ENCODE results near the gene TRMT112.
A peak's percentile ranks its signal among the peaks of the same experiment; 100 is the strongest.

The TRMT112 gene

DNA sequence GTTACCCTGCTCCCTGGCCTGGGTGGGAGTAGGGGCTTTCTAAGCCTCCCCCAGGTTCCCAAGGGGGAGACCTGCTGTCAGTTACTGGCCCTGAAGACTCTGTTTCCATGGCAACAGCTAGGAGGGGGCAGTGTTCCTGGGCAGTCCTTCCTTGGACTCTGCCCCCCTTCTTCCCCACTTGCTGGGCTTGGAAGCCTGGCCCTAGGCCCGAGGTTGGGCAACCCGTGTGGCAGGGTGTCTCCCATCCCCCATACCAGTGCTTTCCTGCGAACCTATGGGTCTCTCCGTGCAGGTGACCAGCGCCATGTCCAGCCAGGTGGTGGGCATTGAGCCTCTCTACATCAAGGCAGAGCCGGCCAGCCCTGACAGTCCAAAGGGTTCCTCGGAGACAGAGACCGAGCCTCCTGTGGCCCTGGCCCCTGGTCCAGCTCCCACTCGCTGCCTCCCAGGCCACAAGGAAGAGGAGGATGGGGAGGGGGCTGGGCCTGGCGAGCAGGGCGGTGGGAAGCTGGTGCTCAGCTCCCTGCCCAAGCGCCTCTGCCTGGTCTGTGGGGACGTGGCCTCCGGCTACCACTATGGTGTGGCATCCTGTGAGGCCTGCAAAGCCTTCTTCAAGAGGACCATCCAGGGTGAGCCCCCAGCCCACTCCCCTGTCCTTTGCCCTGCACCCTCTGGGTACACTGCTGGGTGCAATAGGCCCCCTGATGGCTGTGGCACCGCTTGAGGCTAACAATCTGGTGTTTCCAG, 10.3 kb downstream of the TRMT112 start:
- no peak for DNase-seq (ENCODE audit: low read depth)

DNA sequence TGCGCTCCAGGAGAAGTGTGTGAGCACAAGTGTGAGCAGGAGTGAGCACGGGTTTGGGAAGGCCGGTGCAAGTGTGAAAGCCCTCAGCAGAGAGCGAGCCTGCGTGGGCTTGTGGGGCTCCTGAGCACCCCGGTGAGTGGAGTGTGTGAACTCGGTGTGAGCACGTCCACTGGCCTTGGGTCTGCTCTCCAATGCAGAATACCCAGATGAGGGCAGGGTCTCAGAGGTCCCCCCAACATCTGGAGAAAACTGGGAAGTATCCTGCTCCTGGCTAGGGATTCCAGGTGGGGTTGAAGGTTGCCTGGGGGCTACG, 10.8 kb downstream of the TRMT112 start:
- no peak for DNase-seq (ENCODE audit: low read depth)

DNA sequence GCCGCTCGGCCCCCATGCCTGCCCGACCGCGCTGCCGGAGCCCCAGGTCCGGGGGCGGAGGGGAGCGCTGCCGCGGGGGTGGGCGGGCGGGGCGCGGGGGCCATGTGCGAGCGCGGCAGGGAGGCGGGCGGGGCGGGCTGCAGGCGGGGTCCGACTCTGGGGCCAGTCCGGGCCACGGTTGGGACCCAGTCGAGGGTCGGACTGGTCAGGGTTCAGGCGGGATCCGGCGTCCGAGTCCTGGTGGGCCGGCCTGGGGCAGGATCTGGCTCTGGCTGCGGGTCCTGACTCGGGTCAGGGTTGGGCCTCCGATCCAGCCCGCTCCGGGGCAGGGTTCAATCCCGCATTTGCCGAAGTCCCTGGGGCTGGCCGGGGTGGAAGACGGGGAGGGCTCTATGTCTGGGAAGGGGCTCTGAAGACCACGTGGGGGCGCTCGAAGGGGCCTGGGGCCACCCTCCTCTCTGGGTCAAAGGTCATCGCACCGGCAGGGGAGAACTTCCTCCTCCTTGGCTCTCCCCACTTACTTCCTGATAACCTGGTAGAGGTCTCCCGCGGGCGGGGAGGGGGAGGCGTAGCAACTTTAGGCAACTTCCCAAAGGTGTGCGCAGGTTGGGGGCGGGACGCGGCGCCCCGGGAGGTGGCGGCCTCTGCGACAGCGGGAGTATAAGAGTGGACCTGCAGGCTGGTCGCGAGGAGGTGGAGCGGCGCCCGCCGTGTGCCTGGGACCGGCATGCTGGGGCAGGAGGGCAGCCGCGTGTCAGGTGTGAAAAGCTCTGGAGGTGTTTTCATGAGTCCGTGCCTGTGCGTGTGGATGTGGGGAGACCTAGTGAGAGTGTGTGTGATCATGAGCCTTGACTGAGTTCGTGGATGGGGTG, 11.4 kb downstream of the TRMT112 start:
- DNase-seq (ENCODE audit: low read depth) = peak; percentile 55

- peak; percentile 99 for DNase-seq (ENCODE audit: low read depth)
Observed at GRCh38 chr11:64305075-64305690, 12.2 kb downstream of the TRMT112 start, which contains the start of gene ESRRA. Gene ESRRA (plus strand): TSS chr11:64305524. CDS start chr11:64307180, 1,656 bp downstream.

GRCh38 chr11:64304316-64305072, 12.9 kb downstream of the TRMT112 start:
- DNase-seq (ENCODE audit: low read depth) = peak; percentile 93

DNA sequence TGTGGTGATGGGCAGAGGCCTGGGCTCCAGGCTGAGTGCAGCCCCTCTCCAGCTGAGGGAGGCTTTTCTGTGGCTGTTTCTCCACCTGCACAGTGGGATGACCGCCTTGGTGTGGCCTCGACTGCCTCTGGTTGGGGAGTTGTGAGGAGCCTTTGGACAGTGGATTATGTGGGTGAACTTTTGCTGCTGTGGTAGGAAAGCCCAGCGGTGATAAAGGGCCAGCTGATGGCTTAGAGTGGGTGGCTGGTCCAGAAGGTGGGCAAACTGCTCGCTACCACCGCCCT, 13.4 kb downstream of the TRMT112 start:
- no peak for DNase-seq (ENCODE audit: low read depth)

DNA sequence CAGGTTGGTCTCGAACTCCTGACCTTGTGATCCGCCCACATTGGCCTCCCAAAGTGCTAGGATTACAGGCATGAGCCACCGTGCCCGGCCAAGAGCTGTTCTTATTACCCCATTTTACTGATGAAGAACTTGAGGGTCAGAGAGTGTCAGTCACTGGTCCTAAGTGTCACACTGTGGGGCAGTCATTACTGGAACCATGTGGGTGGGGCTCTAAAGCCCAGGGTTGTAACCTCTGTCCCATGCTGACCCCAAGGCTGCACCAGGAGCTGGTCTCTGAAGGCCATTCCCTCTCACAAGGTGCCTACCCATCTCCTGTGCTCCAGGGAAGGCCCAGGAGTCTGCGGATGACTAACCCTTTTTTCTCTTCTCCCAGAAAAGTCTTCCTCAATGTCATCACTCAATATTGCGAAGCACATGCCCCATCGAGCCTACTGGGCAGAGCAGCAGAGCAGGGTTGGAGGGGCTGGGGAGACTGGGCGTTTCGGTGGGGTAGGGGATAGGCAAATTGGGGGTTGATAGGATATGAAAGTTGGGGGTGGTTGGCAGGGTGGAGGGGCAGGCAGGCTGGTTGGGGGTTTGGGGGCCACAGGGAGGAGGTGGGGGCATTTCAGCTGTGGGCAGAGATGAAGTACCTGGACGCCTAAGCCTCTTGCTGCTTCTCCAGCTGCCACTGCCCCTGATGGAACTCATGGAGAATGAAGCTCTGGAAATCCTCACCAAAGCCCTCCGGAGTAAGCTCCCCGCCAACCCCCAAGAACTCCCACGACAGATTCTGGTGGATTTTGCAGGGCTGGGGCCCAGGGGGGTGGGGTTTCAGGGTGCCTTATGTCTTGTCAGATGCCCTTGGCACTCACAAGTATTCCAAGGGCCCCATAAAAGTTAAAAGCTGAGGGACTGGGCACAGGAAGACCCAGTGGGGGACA, 14.0 kb downstream of the TRMT112 start:
- DNase-seq (ENCODE audit: low read depth) = no peak

DNA sequence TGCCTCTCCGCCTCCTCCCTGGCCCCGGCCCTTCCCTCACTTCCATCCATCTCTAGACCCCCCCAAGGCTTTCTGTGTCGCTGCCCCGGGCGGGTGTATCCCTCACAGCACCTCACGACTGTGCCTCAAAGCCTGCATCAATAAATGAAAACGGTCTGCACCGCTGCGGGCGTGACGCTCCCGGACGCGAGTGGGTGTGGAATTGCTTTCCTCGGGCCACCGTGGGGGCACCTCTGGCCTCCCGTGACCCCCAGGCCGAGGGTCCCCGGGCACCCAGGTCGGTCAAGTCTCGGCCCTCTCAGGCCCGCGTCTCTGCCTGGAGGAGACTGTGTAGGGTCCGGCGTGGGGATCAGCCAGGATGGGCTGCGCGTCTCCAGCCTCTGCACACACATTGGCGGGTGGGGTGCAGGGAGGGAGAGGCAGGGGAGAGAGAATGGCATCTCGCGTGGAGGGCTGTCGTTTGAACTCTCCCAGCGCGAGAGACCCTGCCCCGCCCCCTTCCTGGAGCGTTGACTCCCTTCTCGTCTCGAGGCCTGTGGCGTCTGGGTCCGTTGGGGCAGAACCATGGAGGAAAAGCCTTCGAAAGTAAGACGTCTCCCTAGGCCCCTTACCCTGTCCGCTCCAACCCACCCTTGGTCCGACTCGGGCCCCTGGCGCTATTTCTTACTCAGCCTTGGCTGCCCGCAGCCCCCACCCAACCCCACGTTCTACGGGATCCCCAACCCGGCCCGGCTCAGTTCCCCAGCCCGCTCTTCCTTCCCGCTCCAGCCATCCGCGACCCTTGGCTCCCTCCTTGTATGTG, 17.3 kb downstream of the TRMT112 start, which contains the start of gene CATSPERZ:
TSS of gene CATSPERZ (plus strand) at position 512 of the 802 bp plus-strand sequence. CDS start at position 565, 53 bp downstream.
- no peak for DNase-seq (ENCODE audit: low read depth)

- DNase-seq (ENCODE audit: low read depth) = no peak
Observed at GRCh38 chr11:64298966-64299846, 18.2 kb downstream of the TRMT112 start.

GRCh38 chr11:64297699-64298358, 19.5 kb downstream of the TRMT112 start:
- no peak for DNase-seq (ENCODE audit: low read depth)

GRCh38 chr11:64296830-64297698, 20.3 kb downstream of the TRMT112 start:
- DNase-seq (ENCODE audit: low read depth) = no peak

GRCh38 chr11:64296236-64296635, 21.1 kb downstream of the TRMT112 start:
- no peak for DNase-seq (ENCODE audit: low read depth)

- no peak for DNase-seq (ENCODE audit: low read depth)
Observed at GRCh38 chr11:64295760-64296159, 21.6 kb downstream of the TRMT112 start.

- DNase-seq (ENCODE audit: low read depth) = no peak
Observed at GRCh38 chr11:64294774-64295173, 22.6 kb downstream of the TRMT112 start.

- DNase-seq (ENCODE audit: low read depth) = no peak
Observed at GRCh38 chr11:64292460-64293254, 24.7 kb downstream of the TRMT112 start.

GRCh38 chr11:64291752-64292459, 25.5 kb downstream of the TRMT112 start:
- no peak for DNase-seq (ENCODE audit: low read depth)

All from stimulated activated CD8-positive, alpha-beta memory T cell treated with anti-CD3 and anti-CD28 coated beads, Interleukin-12 subunit alpha, Interleukin-12 subunit beta, amount 100 ng/mL, for 1 hour (primary cell).